NCI-H128 (cell line): ENCODE measurements around the gene WDR46.

Source experiments
- DNase-seq: peaks from one replicate; lab custom pipeline; 2025; ENCODE audit not compliant: unreplicated experiment; lab: John Stamatoyannopoulos, UW

Gene WDR46

DNA sequence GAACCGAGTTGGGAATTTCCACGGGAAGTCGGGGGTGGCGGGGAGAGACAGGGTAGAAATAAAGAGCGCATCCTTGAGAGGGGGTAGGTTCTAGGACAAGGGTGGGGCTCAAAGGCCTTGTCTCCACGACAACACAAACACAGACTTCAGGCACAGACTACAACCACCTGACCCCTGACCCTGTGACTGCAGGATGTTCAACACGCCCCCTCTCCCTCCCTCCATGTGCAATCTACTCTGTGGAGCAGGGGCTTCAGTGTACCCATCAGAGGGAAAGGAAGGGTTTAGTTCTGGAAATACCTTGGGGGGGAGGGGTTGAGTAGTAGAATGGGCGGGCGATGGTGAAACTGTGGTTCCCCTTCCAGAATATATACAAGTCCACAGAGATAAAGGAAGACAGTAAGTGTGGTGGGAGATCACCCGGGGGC lies 25.5 kb upstream of the WDR46 start:
- no peak for DNase-seq

DNA sequence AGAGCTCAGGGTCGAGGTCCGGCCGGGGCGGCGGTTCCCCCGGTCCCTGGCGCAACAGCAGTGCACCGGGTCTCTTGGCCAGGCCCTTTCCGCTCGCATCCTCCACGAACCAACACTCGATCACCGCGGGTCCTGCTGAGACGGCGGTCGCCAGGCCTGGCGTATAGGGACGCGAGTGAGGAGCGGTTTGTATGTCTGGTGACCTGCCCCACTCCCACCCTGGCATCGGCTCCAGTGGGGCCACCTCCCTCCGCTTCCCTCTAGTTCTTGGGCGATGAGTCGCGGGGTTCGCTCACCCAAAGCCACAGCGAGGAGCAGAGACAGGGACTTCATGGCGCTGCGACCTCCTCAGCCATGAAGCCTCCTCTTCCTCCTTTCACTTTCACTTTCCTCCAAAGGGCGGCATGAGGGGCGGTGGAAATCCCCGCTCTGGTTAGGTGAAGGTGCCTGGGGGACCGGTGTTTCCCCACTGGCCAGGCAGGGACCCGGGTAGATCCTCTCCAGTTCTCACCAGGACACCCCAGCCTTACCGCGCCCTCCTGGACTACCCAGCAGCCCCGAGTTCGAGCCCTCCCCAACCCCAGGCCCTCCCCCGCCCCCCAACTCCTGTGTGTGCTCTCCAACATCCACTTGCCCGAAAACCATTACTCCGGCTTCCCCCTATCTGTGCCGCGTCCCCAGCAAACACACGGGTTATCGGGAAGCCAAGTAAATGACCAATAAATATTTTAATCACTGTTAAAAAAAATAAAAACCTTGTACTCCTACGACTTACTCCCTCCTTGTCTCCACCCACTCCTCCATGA lies 24.9 kb upstream of the WDR46 start, which contains the start of gene TAPBP:
Gene TAPBP, minus strand, starts transcription at position 370 of the 806 bp plus-strand sequence. Its CDS starts 37 bp downstream, at position 333.
- peak; percentile 19 for DNase-seq

DNA sequence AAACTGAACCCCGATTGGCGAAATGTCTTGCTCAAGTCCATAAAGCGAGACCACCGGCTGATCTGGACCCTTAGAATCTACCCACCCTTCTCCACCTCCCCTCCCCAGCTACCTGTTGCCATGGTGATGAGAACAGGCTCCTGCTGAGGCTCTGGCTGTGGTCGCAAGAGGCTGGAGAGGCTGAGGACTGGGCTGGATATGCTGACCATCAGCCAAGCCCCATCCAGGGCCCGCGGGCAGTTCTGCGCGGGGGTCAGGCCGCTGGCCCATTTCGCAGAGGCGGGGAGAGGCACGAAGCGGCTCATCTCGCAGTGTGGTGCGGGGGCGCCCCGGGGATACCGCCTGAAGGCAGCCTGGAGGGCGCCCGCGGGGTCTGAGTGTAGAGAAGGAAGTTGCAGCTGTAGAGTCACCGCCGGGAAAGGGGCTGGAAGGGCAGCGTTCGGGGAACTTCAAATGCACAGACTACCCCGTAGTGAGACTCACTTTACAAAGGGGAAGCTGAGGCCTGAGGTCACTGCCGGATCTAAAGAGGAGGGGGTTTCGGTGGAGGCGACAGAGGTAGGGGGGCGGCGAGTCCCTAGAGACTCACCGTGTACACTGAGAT lies 24.2 kb upstream of the WDR46 start:
- no peak for DNase-seq

DNA sequence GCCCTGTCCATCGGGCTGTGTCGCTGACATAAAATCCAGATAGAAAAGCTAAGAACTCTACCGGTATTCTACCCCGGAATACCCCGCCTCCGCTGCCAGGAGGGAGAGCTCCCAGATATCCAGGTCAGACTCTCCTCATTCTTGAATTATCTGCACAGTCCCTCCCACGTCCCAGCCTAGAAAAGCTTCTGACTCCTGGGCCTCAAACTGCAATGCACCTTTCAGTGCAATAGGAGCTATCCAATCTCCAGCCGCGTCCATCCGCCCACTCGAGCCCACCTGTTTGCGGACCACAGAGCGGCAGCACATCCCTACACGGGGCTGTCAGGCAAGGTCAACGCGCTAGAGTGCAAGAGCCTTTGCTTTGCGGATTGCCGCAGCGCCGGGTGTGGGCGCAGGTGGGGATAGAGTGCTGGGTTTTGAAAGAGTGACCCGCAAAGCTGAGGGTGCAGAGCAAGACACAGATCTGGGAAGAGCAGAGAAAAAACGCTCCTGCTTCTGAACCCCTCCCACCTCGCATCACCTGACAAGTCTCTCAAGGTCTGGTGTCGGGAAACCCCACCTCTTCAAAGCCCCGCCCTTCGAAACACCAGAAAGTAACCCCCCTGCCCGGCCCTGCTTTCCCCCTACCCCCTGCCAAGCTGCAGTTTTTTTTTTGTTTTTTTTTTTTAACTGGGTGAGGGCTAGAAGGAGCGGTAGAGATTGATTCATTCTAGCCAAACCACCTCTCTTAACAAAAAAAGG lies 23.5 kb upstream of the WDR46 start:
- DNase-seq, result peak; percentile 91

DNA sequence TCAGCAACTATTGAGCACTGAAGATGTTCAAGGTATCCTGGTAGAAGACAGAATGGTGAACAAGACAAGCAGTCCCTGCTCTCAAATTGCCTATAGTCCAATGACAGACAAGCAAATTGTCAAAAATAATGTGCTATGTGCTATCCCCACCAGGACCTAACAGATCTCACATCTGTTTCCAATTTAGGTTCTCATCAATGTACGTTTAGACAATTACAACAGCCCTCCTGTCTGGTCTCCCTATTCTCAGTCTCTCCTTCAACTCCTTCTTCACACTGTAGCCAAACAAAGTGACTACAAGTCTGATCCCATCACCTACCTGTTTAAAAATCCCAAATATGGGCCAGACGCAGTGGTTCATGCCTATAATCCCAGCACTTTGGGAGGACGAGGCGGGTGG lies 17.3 kb upstream of the WDR46 start:
- DNase-seq, result no peak

DNA sequence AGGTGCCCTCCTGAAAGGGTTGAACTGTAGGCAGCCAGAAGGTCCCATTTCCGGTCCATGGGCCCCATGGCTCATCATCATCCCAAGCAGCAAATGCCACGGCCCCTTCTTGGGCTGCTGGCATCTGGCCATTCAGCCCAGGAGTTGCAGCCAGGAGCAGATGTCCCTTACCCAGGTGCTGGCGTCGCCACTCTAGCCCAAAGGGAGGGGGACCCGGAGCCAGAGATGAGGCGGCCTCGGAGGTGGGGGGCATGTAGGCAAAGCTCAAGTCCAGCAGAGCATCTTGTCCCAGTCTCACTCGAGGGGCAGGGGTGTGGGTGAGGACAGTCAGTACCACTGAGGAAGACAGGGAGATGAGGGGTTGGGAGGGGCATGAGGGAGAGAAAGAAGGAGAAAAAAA lies 16.0 kb upstream of the WDR46 start:
- no peak for DNase-seq

DNA sequence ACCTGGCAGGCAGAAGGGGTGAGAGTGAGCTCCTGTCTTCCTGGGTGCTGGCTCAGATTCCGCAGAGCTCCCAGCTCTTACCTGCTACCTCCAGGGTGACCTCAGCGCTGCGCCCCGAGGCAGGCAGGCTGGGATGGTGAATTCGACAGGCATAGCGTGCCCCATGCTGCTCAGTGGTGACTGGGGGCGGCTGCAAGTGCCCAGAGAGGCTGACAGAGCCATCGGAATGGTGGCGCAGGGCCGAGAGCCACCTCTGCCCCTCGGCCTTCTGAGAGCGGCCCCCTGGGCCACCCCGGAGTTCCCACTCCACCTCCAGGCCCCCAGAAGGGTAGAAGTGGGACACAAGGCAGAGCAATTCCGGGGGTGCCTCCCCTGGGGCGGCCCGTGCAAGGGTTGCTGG lies 15.2 kb upstream of the WDR46 start:
- no peak for DNase-seq

DNA sequence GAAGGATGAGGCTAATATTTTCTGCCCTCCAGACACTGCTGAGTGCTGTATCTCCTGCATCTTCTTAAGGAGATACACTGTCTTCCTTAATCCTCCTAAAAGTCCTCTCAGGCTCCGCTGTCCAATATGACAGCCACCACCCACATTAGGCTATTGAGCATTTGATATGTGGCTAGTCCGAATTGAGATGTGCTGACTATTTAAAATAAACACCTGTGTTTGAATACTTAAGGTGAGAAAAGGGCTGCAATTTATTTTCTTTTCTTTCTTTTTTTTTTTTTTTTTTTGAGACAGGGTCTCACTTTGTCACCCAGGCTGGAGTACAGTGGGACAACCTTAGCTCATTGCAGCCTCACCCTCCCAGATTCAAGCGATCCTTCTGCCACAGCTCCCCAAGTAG lies 12.8 kb upstream of the WDR46 start:
- DNase-seq, result no peak

DNA sequence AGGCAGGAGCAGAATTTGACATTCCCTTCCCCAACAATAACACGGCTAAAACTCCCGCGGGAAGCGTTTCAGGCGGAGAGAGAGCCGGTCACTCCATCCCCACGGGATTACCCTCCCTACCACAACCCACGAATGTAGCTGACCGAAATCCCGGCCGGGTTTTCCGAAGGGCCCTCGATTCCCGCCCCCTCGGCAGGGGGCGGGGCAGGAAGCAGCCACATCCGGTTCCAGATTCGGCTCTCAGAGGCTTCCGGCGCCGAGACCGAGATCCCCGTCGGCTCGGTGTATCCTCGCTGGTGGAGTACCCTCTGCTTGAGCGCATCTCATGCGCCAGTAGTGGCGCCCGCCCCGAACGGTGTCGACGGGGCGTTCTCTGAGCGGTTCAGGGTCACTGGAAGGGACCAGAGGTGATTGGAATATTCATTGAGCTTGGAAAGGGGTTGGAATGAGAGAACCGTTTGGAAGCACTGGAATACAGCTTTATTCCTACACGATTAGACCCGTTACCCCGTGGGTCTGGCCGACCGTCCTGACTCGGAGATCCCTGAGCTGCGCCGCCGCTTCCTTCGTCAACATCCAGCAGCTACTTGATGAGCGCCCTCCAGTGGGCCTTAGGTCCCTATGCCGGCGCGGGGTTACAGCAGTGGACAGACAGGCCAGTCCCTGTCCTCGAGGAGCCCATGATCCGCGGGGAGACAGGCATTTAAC lies 10.4 kb upstream of the WDR46 start:
- DNase-seq, result peak; percentile 84

DNA sequence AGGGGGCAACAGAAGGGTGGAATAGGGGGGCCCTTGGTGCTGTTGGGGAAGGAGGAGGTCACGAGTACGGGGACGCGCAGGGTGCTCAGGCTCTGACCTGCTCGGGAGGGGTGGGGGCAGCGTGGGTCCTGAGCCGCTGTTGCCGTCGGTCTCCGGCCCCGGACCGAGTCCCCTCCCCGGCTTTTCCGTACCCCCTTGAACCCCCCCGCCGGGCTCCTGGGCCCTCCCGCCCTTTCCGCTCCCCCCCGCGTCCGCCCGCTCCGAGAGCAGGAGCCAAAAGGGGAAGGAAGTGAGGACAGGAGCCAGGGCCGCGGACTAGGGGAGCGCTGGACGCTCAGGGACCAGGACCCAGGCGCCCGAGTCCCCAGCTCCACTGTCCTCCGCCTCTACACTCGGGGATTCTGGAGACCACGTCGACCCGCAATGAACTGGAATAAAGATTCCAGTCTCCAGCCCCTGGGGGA lies 9.8 kb upstream of the WDR46 start, which contains the start of gene RGL2:
Gene RGL2, minus strand, starts transcription at position 170 of the 464 bp plus-strand sequence. CDS start 332 bp downstream, outside the sequence.
- DNase-seq, result no peak

DNA sequence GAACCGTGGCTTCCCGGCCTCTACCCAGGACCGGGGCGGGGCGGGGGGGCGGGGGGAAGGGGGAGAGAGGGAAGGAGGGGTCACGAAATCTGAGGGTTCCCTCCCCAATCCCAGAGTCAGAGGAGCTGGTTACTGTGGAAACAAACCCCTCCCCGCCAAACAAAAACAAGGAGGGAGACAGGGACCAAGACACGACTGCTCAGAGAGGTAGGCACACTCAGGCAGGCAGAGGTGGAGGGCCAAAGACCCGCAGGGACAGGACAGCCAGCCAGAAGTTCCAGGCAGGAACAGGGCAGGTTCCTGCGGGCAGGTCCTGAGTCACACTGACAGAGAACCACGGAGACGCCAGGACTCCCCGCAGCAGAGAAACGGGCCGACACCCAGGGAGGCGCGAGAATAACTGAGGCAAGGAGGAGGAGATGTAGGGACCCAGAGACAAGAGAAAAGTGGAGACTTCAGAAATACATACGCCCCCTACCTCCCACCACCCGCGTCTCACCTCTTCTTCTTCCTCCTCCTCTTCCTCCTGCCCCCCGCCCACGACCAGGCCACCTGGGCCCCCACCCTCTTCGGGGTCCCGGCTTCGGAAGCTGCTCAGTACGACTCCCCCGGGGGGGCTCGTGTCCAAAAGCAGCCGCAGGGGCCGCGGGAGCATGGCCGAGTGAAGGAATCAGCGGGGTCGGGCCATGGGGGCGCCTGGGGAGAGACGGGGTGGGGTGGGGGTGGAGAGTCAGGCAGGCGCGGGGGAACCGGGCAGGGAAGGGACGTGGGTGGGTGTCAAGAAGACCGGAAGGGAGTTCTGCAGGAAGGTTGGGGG lies 9.1 kb upstream of the WDR46 start:
- DNase-seq, result no peak

DNA sequence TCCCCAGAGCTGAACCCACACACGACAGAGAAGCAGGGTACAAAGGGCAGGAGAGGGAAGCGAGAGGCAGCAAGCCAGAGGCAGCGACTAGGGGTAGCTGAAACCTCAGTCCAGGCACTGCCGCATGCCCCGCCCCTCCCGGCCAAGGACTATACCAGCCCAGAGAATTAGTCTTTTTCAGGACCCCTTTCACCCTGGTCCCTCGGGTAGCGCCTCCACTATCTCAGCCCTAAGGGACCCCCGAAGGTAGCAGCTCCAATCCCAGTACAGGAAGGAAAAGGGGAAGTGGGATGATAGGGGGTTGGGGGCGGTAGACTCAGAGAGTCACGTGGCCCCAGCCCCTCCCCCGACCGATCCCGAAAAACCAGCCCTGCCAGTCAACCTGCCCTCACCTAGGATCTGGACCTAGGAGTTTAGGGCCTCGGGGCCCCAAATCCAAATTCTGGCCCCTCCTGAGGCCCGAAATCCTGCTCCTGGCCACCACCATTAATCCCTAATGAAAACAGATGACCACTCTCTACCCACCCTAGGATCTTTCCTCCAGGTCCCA lies 8.4 kb upstream of the WDR46 start:
- no peak for DNase-seq

DNA sequence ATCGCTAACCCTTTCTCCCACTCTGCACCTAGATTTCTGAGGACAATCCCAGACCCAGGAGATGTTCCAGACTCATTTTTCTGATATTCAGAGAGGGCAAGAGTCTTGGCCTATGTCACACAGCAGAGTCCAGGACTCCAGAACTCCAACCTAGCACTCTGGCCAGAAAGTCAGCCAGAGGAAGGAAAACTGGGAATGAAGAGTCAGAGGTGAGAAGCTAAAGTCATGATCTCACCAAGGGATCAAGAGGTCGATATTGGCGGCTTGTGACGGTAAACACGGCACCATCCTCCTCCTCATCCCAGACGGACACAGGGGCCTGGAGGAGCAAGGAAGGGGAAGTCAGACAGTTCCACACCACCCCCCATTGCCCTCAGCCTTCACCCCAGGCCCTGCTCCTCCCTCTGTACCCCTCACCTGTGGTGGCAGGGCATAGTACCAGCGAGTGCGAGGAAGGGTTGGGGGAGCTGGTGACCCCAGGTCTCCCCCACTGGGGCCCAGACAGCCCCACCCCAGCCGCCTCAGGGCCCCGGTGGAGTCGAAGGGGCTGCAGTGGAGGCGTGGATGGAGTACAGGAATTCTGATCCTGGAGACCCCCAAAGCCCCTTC lies 7.9 kb upstream of the WDR46 start:
- DNase-seq, result no peak

DNA sequence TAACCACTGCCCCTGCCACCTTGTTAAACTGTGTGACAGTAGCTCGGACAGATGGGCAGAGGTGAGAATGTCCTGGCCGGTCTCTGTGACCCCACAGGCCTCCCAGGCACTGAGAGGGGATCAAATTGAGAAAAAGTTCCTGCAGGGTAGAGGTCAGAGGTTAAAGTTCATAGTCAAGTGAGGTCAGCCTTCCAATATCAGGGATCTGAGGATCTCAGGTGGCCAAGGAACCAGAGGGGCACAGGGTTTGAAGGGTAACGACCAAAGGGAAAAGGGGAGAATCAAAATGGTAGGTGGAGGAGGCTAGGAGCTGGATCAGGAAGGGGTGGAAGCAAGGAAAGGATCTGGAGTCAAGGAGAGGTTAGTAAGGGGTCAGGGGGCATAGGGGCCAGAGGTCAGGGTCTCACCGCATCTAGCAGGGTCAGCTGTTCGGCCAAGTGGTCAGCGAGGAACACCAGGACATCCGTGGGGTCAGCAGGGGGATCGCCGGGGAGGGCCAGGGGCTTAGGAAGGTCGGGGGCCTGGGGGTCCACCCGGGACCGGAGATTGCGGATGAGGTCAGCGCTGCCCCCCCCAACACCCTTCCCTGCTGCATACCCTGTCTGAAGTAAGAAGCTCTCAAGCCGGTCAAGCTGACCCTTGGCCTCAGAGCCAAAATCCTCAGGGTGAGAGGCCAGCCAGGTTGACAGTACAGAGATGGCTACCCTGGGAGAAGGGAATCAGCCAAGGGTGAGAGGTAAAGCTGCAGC lies 6.8 kb upstream of the WDR46 start:
- no peak for DNase-seq

DNA sequence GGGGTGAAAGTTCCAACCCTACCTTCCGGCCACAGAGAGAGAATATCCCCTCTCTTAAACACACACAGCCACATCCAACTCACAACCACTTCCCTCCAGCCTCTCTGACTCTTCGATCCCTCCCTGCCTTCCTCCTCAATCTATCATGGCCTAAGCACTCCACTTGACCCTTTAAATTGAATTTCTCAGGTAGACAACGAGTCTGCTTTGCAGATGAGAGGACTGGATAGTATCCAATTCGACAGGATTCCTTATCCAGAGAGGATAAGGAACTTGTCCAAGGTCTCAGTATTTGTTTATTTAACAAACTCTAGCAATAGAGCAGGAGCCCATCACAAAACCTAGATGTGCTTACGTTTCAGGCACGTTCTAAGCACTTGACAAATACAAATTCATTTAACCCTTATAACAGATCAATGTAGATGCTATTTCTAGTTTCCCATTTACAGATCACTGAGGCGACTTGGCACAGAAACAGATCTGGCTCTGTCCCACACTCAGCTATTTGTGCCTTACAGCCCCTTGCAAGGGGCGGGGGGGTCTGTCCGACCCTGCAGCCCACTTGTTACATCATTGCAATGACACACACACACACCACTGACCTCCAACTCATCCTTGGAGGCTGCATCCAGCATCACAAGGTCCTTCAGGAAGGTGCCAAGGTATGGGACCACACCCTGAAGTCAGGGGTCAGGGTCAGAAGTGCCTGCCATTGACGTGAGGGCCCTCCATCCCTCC lies 5.2 kb upstream of the WDR46 start:
- DNase-seq, result no peak

DNA sequence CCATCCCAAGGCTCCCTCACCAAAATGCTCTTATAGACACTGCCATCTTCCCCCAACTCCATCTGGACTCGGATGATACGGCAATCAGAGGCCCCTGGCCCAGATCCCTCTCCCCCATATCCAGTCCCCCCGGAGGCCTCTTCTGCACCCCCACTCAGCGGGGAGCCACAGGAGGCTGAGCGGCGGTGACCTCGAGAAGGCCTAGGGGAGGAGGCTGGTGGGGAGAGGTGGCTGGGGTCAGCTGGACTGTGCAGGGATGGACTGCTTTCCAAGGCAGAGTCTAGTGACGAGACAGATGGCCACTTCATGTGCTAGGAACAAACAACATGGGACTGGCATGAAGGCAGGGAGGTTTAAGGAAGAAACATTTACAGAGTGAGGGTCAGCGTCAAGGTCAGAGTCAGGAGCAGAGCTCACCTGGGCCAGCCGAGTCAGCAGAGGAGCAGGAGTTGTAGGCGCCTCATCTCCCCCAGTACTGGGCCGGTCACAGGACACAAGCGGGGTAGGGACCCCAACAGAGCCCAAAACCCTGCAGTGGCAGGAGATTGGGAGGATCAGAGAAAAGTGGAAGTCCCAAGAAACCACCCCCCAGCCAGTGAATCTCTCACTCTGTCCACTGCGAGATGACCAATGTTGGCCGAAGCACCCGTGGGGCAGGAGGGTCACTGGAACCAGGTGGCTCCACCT lies 4.1 kb upstream of the WDR46 start:
- DNase-seq, result no peak

DNA sequence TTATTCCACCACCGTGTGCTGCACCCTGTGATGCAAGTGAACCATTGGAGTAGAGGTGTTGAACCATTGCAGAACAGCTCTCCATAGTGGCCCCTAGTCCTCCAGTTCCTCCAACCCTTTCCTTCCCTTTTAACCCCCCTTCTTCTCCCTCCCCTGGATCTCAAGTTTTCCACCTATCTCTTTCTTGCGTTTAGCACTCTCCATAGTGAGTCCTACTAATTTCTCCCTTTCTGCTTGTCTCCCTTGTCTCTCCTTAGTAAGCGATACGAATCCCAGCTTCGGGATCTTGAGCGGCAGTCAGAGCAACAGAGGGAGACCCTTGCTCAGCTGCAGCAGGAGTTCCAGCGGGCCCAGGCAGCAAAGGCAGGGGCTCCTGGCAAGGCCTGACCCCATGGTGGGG lies 1.4 kb upstream of the WDR46 start:
- no peak for DNase-seq
